SK-N-SH treated with all-trans-retinoic acid at 6 μM for 48 hours (cell line): ENCODE results near the gene TIGD4.

Experiments
- ATAC-seq: fragments of 200-7000 bp; cut with Tn5 transposase; 3 replicates; pipeline ENCODE4 v1.9.1; 2020; ENCODE audit warnings: mild to moderate bottlenecking, moderate library complexity
- ARNTL ChIP-seq: fragments of 450-650 bp; formaldehyde crosslinking; IDR thresholded peaks from 2 replicates; pipeline ENCODE4 v1.5.0; 2020; ENCODE audit warnings: low read depth, mild to moderate bottlenecking, moderate library complexity, borderline replicate concordance
- CSDC2 ChIP-seq: fragments of 250-450 bp; sonication (Bioruptor Pico); IDR thresholded peaks from 2 replicates; pipeline ENCODE4 v1.5.0; 2020; ENCODE audit warnings: mild to moderate bottlenecking, moderate library complexity
- CSRNP3 ChIP-seq: fragments of 250-450 bp; sonication (Bioruptor Pico); IDR thresholded peaks from 2 replicates; pipeline ENCODE4 v1.5.1; 2021; ENCODE audit warnings: mild to moderate bottlenecking, moderate library complexity
- ESRRG ChIP-seq: fragments of 250-450 bp; sonication (Bioruptor Pico); IDR thresholded peaks from 2 replicates; pipeline ENCODE4 v1.6.1; 2021; ENCODE audit warnings: mild to moderate bottlenecking
- GLIS3 ChIP-seq: fragments of 250-450 bp; sonication (Bioruptor Pico); IDR thresholded peaks from 2 replicates; pipeline ENCODE4 v1.5.0; 2020; ENCODE audit warnings: mild to moderate bottlenecking, moderate library complexity
- ISL1 ChIP-seq: fragments of 250-450 bp; sonication (Bioruptor Pico); IDR thresholded peaks from 2 replicates; pipeline ENCODE4 v2.1.2; 2022; ENCODE audit warnings: mild to moderate bottlenecking, moderate library complexity
- OSR1 ChIP-seq: fragments of 250-450 bp; sonication (Bioruptor Pico); IDR thresholded peaks from 2 replicates; pipeline ENCODE4 v1.8.0; 2022; ENCODE audit warnings: moderate library complexity, mild to moderate bottlenecking, inconsistent platforms
- RARB ChIP-seq: fragments of 250-450 bp; sonication (Bioruptor Pico); IDR thresholded peaks from 2 replicates; pipeline ENCODE4 v1.8.0; 2021; ENCODE audit warnings: mild to moderate bottlenecking, moderate library complexity
- SNAI2 ChIP-seq: fragments of 250-450 bp; sonication (Bioruptor Pico); IDR thresholded peaks from 2 replicates; pipeline ENCODE4 v1.5.0; 2020; ENCODE audit warnings: mild to moderate bottlenecking, moderate library complexity
- TCF4 ChIP-seq: fragments of 250-450 bp; sonication (Bioruptor Pico); IDR thresholded peaks from 2 replicates; pipeline ENCODE4 v1.8.0; 2021; ENCODE audit warnings: mild to moderate bottlenecking, moderate library complexity, borderline replicate concordance
- TOX ChIP-seq: fragments of 250-450 bp; sonication (Bioruptor Pico); IDR thresholded peaks from 2 replicates; pipeline ENCODE4 v1.8.0; 2021; ENCODE audit warnings: mild to moderate bottlenecking, moderate library complexity, borderline replicate concordance
- ZC3H10 ChIP-seq: fragments of 250-450 bp; sonication (Bioruptor Pico); IDR thresholded peaks from 2 replicates; pipeline ENCODE4 v1.5.1; 2021; ENCODE audit warnings: mild to moderate bottlenecking, moderate library complexity
- ZFP3 ChIP-seq: fragments of 250-450 bp; sonication (Bioruptor Pico); IDR thresholded peaks from 2 replicates; pipeline ENCODE4 v1.5.0; 2020; ENCODE audit warnings: mild to moderate bottlenecking, moderate library complexity
- ZFP30 ChIP-seq: fragments of 450-650 bp; formaldehyde crosslinking; IDR thresholded peaks from 2 replicates; pipeline ENCODE4 v1.5.0; 2022; ENCODE audit warnings: mild to moderate bottlenecking, moderate library complexity
- ZNF565 ChIP-seq: fragments of 450-650 bp; formaldehyde crosslinking; conservative IDR thresholded peaks from 2 replicates; pipeline ENCODE4 v1.5.0; 2020; ENCODE audit warnings: low read depth, mild to moderate bottlenecking, moderate library complexity
- ZNF70 ChIP-seq: fragments of 450-650 bp; formaldehyde crosslinking; IDR thresholded peaks from 2 replicates; pipeline ENCODE4 v1.5.0; 2020; ENCODE audit warnings: mild to moderate bottlenecking, moderate library complexity
- ZNF8 ChIP-seq: fragments of 450-650 bp; formaldehyde crosslinking; IDR thresholded peaks from 2 replicates; pipeline ENCODE4 v1.5.0; 2020; ENCODE audit warnings: mild to moderate bottlenecking, moderate library complexity
- TF ChIP-seq, protein P1 (sequence below): fragments of 250-450 bp; sonication (Bioruptor Pico); IDR thresholded peaks from 2 replicates; pipeline ENCODE4 v1.5.1; 2020; ENCODE audit warnings: low read depth, mild to moderate bottlenecking, moderate library complexity
- TF ChIP-seq, protein P2 (sequence below): fragments of 250-450 bp; sonication (Bioruptor Pico); IDR thresholded peaks from 2 replicates; pipeline ENCODE4 v1.8.0; 2021; ENCODE audit warnings: low read depth, mild to moderate bottlenecking, moderate library complexity, borderline replicate concordance
- TF ChIP-seq, protein P3 (sequence below): fragments of 250-450 bp; sonication (Bioruptor Pico); IDR thresholded peaks from 2 replicates; pipeline ENCODE4 v1.5.0; 2020; ENCODE audit warnings: mild to moderate bottlenecking, moderate library complexity
- TF ChIP-seq, protein P4 (sequence below): fragments of 250-450 bp; sonication (Bioruptor Pico); IDR thresholded peaks from 2 replicates; pipeline ENCODE4 v1.8.0; 2020; ENCODE audit warnings: mild to moderate bottlenecking, moderate library complexity, borderline replicate concordance

TIGD4 gene

GRCh38 chr4:152727784-152728183, 51.7 kb downstream of the TIGD4 start:
- ATAC-seq: no peak

GRCh38 chr4:152724494-152724893, 55.0 kb downstream of the TIGD4 start:
- TF ChIP-seq ZNF565 (CRISPR knock-in tag): no peak
- no peak for TF ChIP-seq ESRRG
- no peak for TF ChIP-seq GLIS3 (CRISPR knock-in tag)
- no peak for TF ChIP-seq CSDC2 (CRISPR knock-in tag)
- TF ChIP-seq ZC3H10 (CRISPR knock-in tag): no peak
- no peak for TF ChIP-seq ISL1 (CRISPR knock-in tag)
- TF ChIP-seq ZNF8 (CRISPR knock-in tag): no peak
- TF ChIP-seq TOX (CRISPR knock-in tag): no peak
- TF ChIP-seq RARB: no peak
- TF ChIP-seq OSR1 (CRISPR knock-in tag): no peak
- TF ChIP-seq, protein P1, sequence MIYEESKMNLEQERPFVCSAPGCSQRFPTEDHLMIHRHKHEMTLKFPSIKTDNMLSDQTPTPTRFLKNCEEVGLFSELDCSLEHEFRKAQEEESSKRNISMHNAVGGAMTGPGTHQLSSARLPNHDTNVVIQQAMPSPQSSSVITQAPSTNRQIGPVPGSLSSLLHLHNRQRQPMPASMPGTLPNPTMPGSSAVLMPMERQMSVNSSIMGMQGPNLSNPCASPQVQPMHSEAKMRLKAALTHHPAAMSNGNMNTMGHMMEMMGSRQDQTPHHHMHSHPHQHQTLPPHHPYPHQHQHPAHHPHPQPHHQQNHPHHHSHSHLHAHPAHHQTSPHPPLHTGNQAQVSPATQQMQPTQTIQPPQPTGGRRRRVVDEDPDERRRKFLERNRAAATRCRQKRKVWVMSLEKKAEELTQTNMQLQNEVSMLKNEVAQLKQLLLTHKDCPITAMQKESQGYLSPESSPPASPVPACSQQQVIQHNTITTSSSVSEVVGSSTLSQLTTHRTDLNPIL: no peak
- TF ChIP-seq SNAI2 (CRISPR knock-in tag): no peak
- TF ChIP-seq, protein P2, sequence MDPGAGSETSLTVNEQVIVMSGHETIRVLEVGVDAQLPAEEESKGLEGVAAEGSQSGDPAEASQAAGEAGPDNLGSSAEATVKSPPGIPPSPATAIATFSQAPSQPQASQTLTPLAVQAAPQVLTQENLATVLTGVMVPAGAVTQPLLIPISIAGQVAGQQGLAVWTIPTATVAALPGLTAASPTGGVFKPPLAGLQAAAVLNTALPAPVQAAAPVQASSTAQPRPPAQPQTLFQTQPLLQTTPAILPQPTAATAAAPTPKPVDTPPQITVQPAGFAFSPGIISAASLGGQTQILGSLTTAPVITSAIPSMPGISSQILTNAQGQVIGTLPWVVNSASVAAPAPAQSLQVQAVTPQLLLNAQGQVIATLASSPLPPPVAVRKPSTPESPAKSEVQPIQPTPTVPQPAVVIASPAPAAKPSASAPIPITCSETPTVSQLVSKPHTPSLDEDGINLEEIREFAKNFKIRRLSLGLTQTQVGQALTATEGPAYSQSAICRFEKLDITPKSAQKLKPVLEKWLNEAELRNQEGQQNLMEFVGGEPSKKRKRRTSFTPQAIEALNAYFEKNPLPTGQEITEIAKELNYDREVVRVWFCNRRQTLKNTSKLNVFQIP (CRISPR knock-in tag): no peak
- TF ChIP-seq TCF4: no peak
- no peak for TF ChIP-seq ZFP3 (CRISPR knock-in tag)
- no peak for ATAC-seq

More at GRCh38 chr4:152727784-152728183, 51.7 kb downstream of the TIGD4 start:
- TF ChIP-seq ZC3H10 (CRISPR knock-in tag) (no peak), CSRNP3 (no peak), SNAI2 (CRISPR knock-in tag) (no peak), ZNF8 (CRISPR knock-in tag) (no peak), ZFP30 (CRISPR knock-in tag) (no peak), ZNF565 (CRISPR knock-in tag) (no peak), ISL1 (CRISPR knock-in tag) (no peak), GLIS3 (CRISPR knock-in tag) (no peak), CSDC2 (CRISPR knock-in tag) (no peak), ZFP3 (CRISPR knock-in tag) (no peak), ARNTL (CRISPR knock-in tag) (no peak), OSR1 (CRISPR knock-in tag) (no peak), ZNF70 (CRISPR knock-in tag) (no peak), TCF4 (no peak)
- TF ChIP-seq, protein P3, sequence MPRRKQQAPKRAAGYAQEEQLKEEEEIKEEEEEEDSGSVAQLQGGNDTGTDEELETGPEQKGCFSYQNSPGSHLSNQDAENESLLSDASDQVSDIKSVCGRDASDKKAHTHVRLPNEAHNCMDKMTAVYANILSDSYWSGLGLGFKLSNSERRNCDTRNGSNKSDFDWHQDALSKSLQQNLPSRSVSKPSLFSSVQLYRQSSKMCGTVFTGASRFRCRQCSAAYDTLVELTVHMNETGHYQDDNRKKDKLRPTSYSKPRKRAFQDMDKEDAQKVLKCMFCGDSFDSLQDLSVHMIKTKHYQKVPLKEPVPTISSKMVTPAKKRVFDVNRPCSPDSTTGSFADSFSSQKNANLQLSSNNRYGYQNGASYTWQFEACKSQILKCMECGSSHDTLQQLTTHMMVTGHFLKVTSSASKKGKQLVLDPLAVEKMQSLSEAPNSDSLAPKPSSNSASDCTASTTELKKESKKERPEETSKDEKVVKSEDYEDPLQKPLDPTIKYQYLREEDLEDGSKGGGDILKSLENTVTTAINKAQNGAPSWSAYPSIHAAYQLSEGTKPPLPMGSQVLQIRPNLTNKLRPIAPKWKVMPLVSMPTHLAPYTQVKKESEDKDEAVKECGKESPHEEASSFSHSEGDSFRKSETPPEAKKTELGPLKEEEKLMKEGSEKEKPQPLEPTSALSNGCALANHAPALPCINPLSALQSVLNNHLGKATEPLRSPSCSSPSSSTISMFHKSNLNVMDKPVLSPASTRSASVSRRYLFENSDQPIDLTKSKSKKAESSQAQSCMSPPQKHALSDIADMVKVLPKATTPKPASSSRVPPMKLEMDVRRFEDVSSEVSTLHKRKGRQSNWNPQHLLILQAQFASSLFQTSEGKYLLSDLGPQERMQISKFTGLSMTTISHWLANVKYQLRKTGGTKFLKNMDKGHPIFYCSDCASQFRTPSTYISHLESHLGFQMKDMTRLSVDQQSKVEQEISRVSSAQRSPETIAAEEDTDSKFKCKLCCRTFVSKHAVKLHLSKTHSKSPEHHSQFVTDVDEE (CRISPR knock-in tag): no peak
- TF ChIP-seq, protein P1: no peak
- TF ChIP-seq, protein P4, sequence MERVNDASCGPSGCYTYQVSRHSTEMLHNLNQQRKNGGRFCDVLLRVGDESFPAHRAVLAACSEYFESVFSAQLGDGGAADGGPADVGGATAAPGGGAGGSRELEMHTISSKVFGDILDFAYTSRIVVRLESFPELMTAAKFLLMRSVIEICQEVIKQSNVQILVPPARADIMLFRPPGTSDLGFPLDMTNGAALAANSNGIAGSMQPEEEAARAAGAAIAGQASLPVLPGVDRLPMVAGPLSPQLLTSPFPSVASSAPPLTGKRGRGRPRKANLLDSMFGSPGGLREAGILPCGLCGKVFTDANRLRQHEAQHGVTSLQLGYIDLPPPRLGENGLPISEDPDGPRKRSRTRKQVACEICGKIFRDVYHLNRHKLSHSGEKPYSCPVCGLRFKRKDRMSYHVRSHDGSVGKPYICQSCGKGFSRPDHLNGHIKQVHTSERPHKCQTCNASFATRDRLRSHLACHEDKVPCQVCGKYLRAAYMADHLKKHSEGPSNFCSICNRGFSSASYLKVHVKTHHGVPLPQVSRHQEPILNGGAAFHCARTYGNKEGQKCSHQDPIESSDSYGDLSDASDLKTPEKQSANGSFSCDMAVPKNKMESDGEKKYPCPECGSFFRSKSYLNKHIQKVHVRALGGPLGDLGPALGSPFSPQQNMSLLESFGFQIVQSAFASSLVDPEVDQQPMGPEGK (CRISPR knock-in tag): no peak
- TF ChIP-seq, protein P2 (CRISPR knock-in tag): no peak
- TF ChIP-seq, all 23 proteins: peak for 0
